HG02870 (cell line): ENCODE data around the gene MAP3K14.

Source experiments
- ATAC-seq: cut with Tn5 transposase; IDR thresholded peaks from one replicate; pipeline ENCODE4 v1.9.1; 2021; ENCODE audit warnings: mild to moderate bottlenecking, moderate library complexity; ENCODE audit not compliant: unreplicated experiment

MAP3K14 gene

GRCh38 chr17:45317111-45317928 lies 500 bp upstream of the MAP3K14 start:
- peak; percentile 68 for ATAC-seq

GRCh38 chr17:45315648-45316433 lies 979 bp downstream of the MAP3K14 start:
- no peak for ATAC-seq

GRCh38 chr17:45314741-45315647 lies 1.8 kb downstream of the MAP3K14 start:
- ATAC-seq = no peak

- no peak for ATAC-seq
Observed at GRCh38 chr17:45313996-45314740, 2.7 kb downstream of the MAP3K14 start.

- ATAC-seq = no peak
Observed at GRCh38 chr17:45313421-45313771, 3.4 kb downstream of the MAP3K14 start.

- ATAC-seq = no peak
Observed at GRCh38 chr17:45312477-45313420, 4.1 kb downstream of the MAP3K14 start.

GRCh38 chr17:45311760-45312476 lies 4.9 kb downstream of the MAP3K14 start:
- ATAC-seq = peak; percentile 27

GRCh38 chr17:45311401-45311759 lies 5.4 kb downstream of the MAP3K14 start:
- ATAC-seq = no peak

GRCh38 chr17:45310380-45311324 lies 6.2 kb downstream of the MAP3K14 start:
- no peak for ATAC-seq

GRCh38 chr17:45309400-45309799 lies 7.4 kb downstream of the MAP3K14 start:
- no peak for ATAC-seq

- ATAC-seq = no peak
Observed at GRCh38 chr17:45308840-45309239, 8.0 kb downstream of the MAP3K14 start.

GRCh38 chr17:45308016-45308365 lies 8.8 kb downstream of the MAP3K14 start:
- ATAC-seq = no peak

- no peak for ATAC-seq
Observed at GRCh38 chr17:45307290-45308015, 9.4 kb downstream of the MAP3K14 start.

GRCh38 chr17:45306623-45307022 lies 10.2 kb downstream of the MAP3K14 start:
- ATAC-seq = no peak

GRCh38 chr17:45306094-45306493 lies 10.7 kb downstream of the MAP3K14 start:
- ATAC-seq = no peak

- ATAC-seq = no peak
Observed at GRCh38 chr17:45305530-45306087, 11.2 kb downstream of the MAP3K14 start.

- no peak for ATAC-seq
Observed at GRCh38 chr17:45302649-45303173, 14.1 kb downstream of the MAP3K14 start.
